Retina (tissue), 1 donor: ENCODE measurements around the gene FMC1.

ENCODE experiments used
- DNase-seq: peaks from one replicate; pipeline ENCODE4 v3.0.0-alpha.2; 2016

The FMC1 gene

GRCh38 chr7:139387594-139387993, 46.5 kb downstream of the FMC1 start:
- no peak for DNase-seq

- DNase-seq = no peak
These were observed 48.0 kb downstream of the FMC1 start for GRCh38 chr7:139389091-139389490.

DNA sequence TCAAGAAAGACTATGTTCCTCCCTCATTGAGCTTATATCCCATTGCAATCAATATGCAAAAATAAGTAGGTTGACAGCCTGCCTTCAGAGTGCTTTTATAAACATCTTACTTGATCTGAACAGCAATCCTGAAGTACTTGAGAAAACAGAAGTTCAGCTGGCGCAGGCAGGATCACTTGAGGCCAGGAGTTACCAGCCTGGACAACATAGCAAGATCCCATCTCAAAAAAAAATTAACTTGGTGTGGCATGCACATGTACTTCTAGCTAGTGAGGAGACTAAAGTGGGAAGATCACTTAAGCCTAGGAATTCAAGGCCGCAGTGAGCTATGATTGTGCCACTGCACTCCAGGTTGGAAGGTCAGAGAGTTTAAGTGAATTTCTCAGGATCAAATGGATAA, 48.6 kb downstream of the FMC1 start:
- no peak for DNase-seq

GRCh38 chr7:139393621-139394211, 52.6 kb downstream of the FMC1 start:
- DNase-seq = no peak

GRCh38 chr7:139394540-139394939, 53.4 kb downstream of the FMC1 start:
- no peak for DNase-seq
